Mesenchymal stem cell (in vitro differentiated cells and primary cell): Measurements from ENCODE around the gene RUNX2.

Experiments
- DNase-seq: peaks from one replicate; pipeline ENCODE4 v3.0.0-alpha.2; 2013
- H2AFZ ChIP-seq: one replicate; pipeline ENCODE4 v1.6.1; 2013; ENCODE audit warnings: low read depth, mild to moderate bottlenecking, control low read depth, inconsistent platforms, low read length, moderate library complexity
- H2AK5ac ChIP-seq: 2 replicates; pipeline ENCODE4 v1.6.1; 2013; ENCODE audit warnings: low read length, moderate library complexity, mild to moderate bottlenecking, inconsistent platforms; ENCODE audit not compliant: severe bottlenecking
- H2BK120ac ChIP-seq: one replicate; pipeline ENCODE4 v1.6.1; 2013; ENCODE audit warnings: low read depth, mild to moderate bottlenecking, inconsistent platforms, low read length, moderate library complexity
- H2BK12ac ChIP-seq, 2 experiments: one replicate each; pipeline ENCODE4 v1.6.1; 2013; ENCODE audit warnings: inconsistent platforms in 2 of 2, low read length in 2 of 2, mild to moderate bottlenecking in 2 of 2, moderate library complexity in 2 of 2, control low read depth in 1 of 2
- H2BK15ac ChIP-seq: one replicate; pipeline ENCODE4 v1.6.1; 2013; ENCODE audit warnings: mild to moderate bottlenecking, low read depth, inconsistent platforms; ENCODE audit not compliant: poor library complexity, severe bottlenecking
- H2BK5ac ChIP-seq: 2 replicates; pipeline ENCODE4 v1.6.1; 2013; ENCODE audit warnings: low read depth, mild to moderate bottlenecking, low read length, control low read depth, inconsistent platforms; ENCODE audit not compliant: poor library complexity, severe bottlenecking
- H3K14ac ChIP-seq, 2 experiments: one replicate each; pipeline ENCODE4 v1.6.1; 2013; ENCODE audit warnings: inconsistent platforms in 2 of 2, low read length in 2 of 2, control low read depth in 1 of 2, mild to moderate bottlenecking in 1 of 2, moderate library complexity in 1 of 2
- H3K18ac ChIP-seq, 2 experiments: one replicate each; pipeline ENCODE4 v1.6.1; 2013; ENCODE audit warnings: inconsistent platforms in 2 of 2, low read length in 2 of 2, control low read depth in 1 of 2, low read depth in 1 of 2, mild to moderate bottlenecking in 1 of 2
- H3K23ac ChIP-seq, 2 experiments: one replicate each; pipeline ENCODE4 v1.6.1; 2013; ENCODE audit warnings: inconsistent platforms in 2 of 2, low read length in 2 of 2, mild to moderate bottlenecking in 2 of 2, moderate library complexity in 2 of 2, control low read depth in 1 of 2
- H3K27ac ChIP-seq: 2 replicates; pipeline ENCODE4 v1.5.1; 2013; ENCODE audit warnings: mild to moderate bottlenecking, moderate library complexity, low read length, control low read depth, inconsistent platforms; ENCODE audit not compliant: poor library complexity, severe bottlenecking
- H3K27me3 ChIP-seq, 2 experiments: 2 replicates each; pipeline versions ENCODE4 v1.6.1 to v1.7.0; 2013; ENCODE audit warnings: low read length in 2 of 2, mild to moderate bottlenecking in 2 of 2, moderate library complexity in 2 of 2, control low read depth in 1 of 2, inconsistent platforms in 1 of 2; ENCODE audit not compliant: control insufficient read depth in 1 of 2, insufficient read depth in 1 of 2
- H3K36me3 ChIP-seq, 2 experiments: 2 replicates each; pipeline versions ENCODE4 v1.6.1 to v1.7.0; 2013; ENCODE audit warnings: low read length in 2 of 2, control low read depth in 1 of 2, inconsistent platforms in 1 of 2, low read depth in 1 of 2, mild to moderate bottlenecking in 1 of 2; ENCODE audit not compliant: insufficient read depth in 2 of 2, control insufficient read depth in 1 of 2
- H3K4ac ChIP-seq, 2 experiments: one replicate each; pipeline ENCODE4 v1.6.1; 2013; ENCODE audit warnings: inconsistent platforms in 2 of 2, low read length in 2 of 2, mild to moderate bottlenecking in 2 of 2, moderate library complexity in 2 of 2, control low read depth in 1 of 2, low read depth in 1 of 2
- H3K4me1 ChIP-seq: 2 replicates; pipeline ENCODE4 v1.6.1; 2013; ENCODE audit warnings: low read depth, low read length, control low read depth; ENCODE audit not compliant: control insufficient read depth, insufficient read depth
- H3K4me2 ChIP-seq: 2 replicates; pipeline ENCODE4 v1.6.1; 2013; ENCODE audit warnings: low read length, mild to moderate bottlenecking, inconsistent platforms; ENCODE audit not compliant: poor library complexity, severe bottlenecking
- H3K4me3 ChIP-seq, 2 experiments: 2 replicates each; pipeline versions ENCODE4 v1.5.1 to v1.7.0; 2013; ENCODE audit warnings: low read length in 2 of 2, mild to moderate bottlenecking in 2 of 2, control low read depth in 1 of 2, low read depth in 1 of 2; ENCODE audit not compliant: insufficient read depth in 1 of 2
- H3K79me1 ChIP-seq: replicated peaks from 2 replicates; pipeline ENCODE4 v1.6.1; 2013; ENCODE audit warnings: mild to moderate bottlenecking, control low read depth, low read length, inconsistent platforms; ENCODE audit not compliant: poor library complexity, severe bottlenecking
- H3K9ac ChIP-seq: 2 replicates; pipeline ENCODE4 v1.7.0; 2013; ENCODE audit warnings: mild to moderate bottlenecking, low read length, moderate library complexity
- H3K9me3 ChIP-seq: 2 replicates; pipeline ENCODE4 v1.7.0; 2013; ENCODE audit warnings: mild to moderate bottlenecking, low read length; ENCODE audit not compliant: control insufficient read depth
- H4K8ac ChIP-seq: one replicate; pipeline ENCODE4 v1.6.1; 2013; ENCODE audit warnings: inconsistent platforms, mild to moderate bottlenecking, low read length, moderate library complexity
- H4K91ac ChIP-seq: one replicate; pipeline ENCODE4 v1.6.1; 2013; ENCODE audit warnings: mild to moderate bottlenecking, low read length, inconsistent platforms
- WGBS: methylation state at CpG from one replicate; pipeline ENCODE4 v1.1.7; 2013; ENCODE audit warnings: mixed read lengths; 5-methylcytosine and 5-hydroxymethylcytosine counted together

RUNX2 gene

DNA sequence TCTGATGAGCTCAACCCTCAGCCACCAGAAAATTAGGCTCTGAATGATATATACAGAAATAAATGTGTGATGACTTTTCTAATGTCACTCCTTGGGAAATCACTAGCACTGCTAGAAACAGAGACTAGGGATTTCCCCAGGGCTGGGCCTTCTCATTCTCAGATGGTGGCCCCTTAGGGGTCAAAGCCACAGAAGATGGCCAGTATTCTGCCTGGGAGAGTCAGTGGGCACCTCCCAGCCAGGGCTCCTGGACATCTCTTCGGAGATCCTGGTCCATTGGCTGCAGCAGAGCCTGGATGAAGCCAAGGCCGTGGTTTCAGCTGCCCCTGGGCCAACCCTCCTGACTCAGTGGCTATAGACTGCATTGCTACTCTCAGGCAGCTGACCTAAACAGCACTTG lies 326.5 kb downstream of the RUNX2 start:
- H3K23ac ChIP-seq, result no peak overlapping the region
- H2BK120ac ChIP-seq, result peak overlapping the region; percentile 54
- no peaks in the 10 kb centered on the region for H3K36me3 ChIP-seq
- H3K4ac ChIP-seq, result peak overlapping the region in 1 of 2 experiments; percentile 67
- peak overlapping the region in 1 of 2 experiments; percentile 36 for H3K14ac ChIP-seq
- WGBS, result 100% methylated on average over 2 of the region's 2 CpGs
- H2BK12ac ChIP-seq, result peak overlapping the region in 1 of 2 experiments; percentile 94
- no peak overlapping the region for H3K4me3 ChIP-seq
- no peak overlapping the region for H4K8ac ChIP-seq
- H3K27ac ChIP-seq, result peak overlapping the region; percentile 87
- peak overlapping the region; percentile 48 for H2BK15ac ChIP-seq
- peak; percentile 51 for DNase-seq
- H3K4me1 ChIP-seq, result peaks cover 20% of the 10 kb centered on the region
- peak overlapping the region; percentile 99 for H2AK5ac ChIP-seq
- H3K18ac ChIP-seq, result peak overlapping the region; percentile 7 to 68
- H3K79me1 ChIP-seq, result peaks cover 9% of the 10 kb centered on the region
- no peaks in the 10 kb centered on the region for H3K9me3 ChIP-seq
- H3K27me3 ChIP-seq, result no peaks in the 10 kb centered on the region
- H3K9ac ChIP-seq, result peak overlapping the region; percentile 37
- no peak overlapping the region for H2AFZ ChIP-seq
- H4K91ac ChIP-seq, result peak overlapping the region; percentile 8
- H2BK5ac ChIP-seq, result peak overlapping the region; percentile 54
- H3K4me2 ChIP-seq, result no peak overlapping the region

DNA sequence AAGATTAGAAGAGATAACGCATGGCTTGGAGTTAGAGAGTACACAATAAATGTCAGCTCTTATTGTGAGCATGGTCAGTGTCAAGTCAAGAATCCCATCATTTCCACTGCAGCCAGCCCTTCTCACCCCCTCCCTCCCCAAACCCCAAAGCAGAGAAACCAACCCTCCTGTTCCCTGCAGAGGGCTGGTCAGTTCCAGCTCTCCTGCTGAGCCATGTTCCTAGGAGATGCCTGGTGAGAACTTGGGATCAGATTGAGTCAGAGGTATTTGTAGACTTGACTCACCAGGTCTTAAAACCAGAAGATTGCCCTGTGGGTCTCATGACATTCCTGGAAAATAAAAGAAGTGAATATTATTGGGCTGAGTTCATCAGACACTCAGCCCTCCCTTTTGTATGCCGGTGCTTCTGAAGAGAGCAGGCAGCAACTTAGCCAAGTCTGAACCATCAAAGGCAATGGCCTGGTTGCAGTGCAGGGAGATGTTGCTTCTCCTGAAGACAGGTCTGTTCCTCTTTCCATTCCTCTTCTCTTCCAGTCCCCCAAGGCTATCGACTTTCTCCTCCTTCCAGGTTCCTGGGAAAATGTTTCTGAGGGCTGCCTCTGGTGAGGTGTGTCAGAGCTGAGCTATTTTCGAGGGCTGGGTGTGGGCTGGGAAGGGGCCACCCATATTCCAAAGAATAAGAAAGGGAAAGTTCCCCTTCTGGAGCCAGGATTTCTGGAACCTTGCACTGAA lies 327.8 kb downstream of the RUNX2 start:
- Histone ChIP-seq H3K9ac (peak overlapping the region; percentile 70), H3K4me2 (no peak overlapping the region), H2AFZ (no peak overlapping the region), H3K23ac (no peak overlapping the region), H3K27ac (peak overlapping the region; percentile 98), H3K4me3 (peak overlapping the region in 1 of 2 experiments; percentile 16), H2BK15ac (peak overlapping the region; percentile 39), H4K8ac (no peak overlapping the region), H4K91ac (peak overlapping the region; percentile 9), H3K4ac (peak overlapping the region; percentile 42 to 73), H3K18ac (peak overlapping the region; percentile 52 to 84), H2BK120ac (peak overlapping the region; percentile 3), H3K9me3 (no peaks in the 10 kb centered on the region), H3K27me3 (no peaks in the 10 kb centered on the region), H2AK5ac (peak overlapping the region; percentile 99), H2BK12ac (peak overlapping the region in 1 of 2 experiments; percentile 56), H3K36me3 (no peaks in the 10 kb centered on the region), H2BK5ac (peak overlapping the region; percentile 98), H3K14ac (no peak overlapping the region), H3K4me1 (peaks cover 18% of the 10 kb centered on the region), H3K79me1 (peaks cover 13% of the 10 kb centered on the region)
- peak; percentile 98 for DNase-seq
- WGBS, result 0% methylated on average over 2 of the region's 4 CpGs

DNA sequence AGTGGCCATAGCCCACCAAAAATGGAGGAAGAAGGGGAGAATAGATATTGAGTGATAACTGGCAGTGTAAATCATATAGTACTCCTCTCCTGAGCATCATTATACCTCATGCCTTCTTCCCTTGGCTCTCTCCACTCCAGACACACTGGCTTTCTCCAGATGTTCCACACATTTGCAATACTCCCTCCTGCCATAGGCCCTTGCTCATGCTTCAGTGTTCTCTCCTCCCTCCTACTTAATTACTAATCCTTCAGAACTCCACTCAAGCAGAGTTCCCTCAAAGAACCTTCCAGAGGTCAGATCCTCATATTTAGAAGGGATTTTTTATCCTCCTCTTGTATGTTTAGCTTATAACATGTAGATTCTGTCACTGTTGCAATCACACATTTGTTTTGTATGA lies 329.1 kb downstream of the RUNX2 start:
- Histone ChIP-seq H4K8ac (no peak overlapping the region), H2BK5ac (peak overlapping the region; percentile 66), H3K36me3 (no peaks in the 10 kb centered on the region), H3K79me1 (peaks cover 11% of the 10 kb centered on the region), H2AK5ac (peak overlapping the region; percentile 99), H3K4me1 (peaks cover 22% of the 10 kb centered on the region), H3K4ac (no peak overlapping the region), H2BK120ac (no peak overlapping the region), H2BK15ac (no peak overlapping the region), H3K27ac (peak overlapping the region; percentile 98), H3K9me3 (no peaks in the 10 kb centered on the region), H3K14ac (no peak overlapping the region), H3K4me3 (no peak overlapping the region), H3K23ac (no peak overlapping the region), H3K4me2 (no peak overlapping the region), H4K91ac (no peak overlapping the region), H3K18ac (peak overlapping the region in 1 of 2 experiments; percentile 23), H3K9ac (no peak overlapping the region), H3K27me3 (no peaks in the 10 kb centered on the region), H2BK12ac (no peak overlapping the region), H2AFZ (no peak overlapping the region)
- peak; percentile 50 for DNase-seq

GRCh38 chr6:45658400-45658799 lies 330.3 kb downstream of the RUNX2 start:
- Histone ChIP-seq H3K18ac (no peak overlapping the region), H2BK120ac (no peak overlapping the region), H3K4me2 (no peak overlapping the region), H3K4ac (no peak overlapping the region), H4K91ac (no peak overlapping the region), H3K27me3 (no peaks in the 10 kb centered on the region), H4K8ac (no peak overlapping the region), H2BK5ac (no peak overlapping the region), H2AFZ (no peak overlapping the region), H2BK15ac (no peak overlapping the region), H3K79me1 (peaks cover 9% of the 10 kb centered on the region), H3K14ac (no peak overlapping the region), H2BK12ac (no peak overlapping the region), H3K23ac (no peak overlapping the region), H3K27ac (peak overlapping the region; percentile 98), H3K9ac (no peak overlapping the region), H3K4me3 (no peak overlapping the region), H3K9me3 (no peaks in the 10 kb centered on the region), H3K36me3 (peaks cover 0 to 5% of the 10 kb centered on the region in 2 experiments), H3K4me1 (peaks cover 20% of the 10 kb centered on the region), H2AK5ac (peak overlapping the region; percentile 82)
- no peak for DNase-seq
- WGBS, result no CpG with 5 or more reads among the region's 1 CpG
